GM21737 (cell line): Measurements from ENCODE around the gene GFER.

Experiments
- ATAC-seq: cut with Tn5 transposase; IDR thresholded peaks from one replicate; pipeline ENCODE4 v1.9.1; 2021; ENCODE audit warnings: mild to moderate bottlenecking, moderate library complexity; ENCODE audit not compliant: unreplicated experiment

The GFER gene

DNA sequence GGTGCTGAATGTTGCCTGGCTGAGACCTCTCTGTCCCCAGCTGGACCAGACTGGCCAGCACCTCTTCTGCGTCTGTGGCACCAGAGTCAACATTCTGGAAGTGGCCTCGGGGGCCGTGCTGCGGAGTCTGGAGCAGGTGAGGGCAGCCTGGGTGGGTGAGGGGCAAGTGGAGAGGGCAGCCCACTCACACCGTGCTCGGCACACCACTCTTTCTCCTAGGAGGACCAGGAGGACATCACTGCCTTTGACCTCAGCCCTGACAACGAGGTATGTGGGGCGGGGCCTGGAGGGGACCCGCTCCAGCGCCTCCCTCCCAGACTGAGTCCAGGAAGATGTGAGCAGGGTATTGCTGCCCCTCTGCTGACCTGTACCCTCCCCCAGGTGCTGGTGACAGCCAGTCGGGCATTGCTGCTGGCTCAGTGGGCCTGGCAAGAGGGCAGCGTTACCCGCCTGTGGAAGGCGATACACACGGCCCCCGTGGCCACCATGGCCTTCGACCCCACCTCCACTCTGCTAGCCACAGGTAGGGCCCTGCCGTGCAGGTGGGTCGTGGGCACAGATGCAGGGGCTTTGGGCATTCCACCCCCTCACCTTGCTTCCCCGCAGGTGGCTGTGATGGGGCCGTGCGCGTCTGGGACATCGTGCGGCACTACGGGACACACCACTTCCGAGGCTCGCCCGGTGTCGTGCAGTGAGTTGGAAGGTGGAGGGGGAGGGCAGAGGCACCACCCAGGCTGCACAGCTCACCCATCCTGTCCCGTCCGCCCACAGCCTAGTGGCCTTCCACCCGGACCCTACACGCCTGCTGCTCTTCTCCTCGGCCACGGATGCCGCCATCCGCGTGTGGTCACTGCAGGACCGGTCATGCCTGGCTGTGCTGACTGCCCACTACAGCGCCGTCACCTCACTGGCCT, 9.6 kb upstream of the GFER start:
- ATAC-seq = no peak

GRCh38 chr16:1975432-1976215, 8.4 kb upstream of the GFER start:
- ATAC-seq = no peak

- ATAC-seq = no peak
Observed at GRCh38 chr16:1976216-1976520, 7.8 kb upstream of the GFER start.

DNA sequence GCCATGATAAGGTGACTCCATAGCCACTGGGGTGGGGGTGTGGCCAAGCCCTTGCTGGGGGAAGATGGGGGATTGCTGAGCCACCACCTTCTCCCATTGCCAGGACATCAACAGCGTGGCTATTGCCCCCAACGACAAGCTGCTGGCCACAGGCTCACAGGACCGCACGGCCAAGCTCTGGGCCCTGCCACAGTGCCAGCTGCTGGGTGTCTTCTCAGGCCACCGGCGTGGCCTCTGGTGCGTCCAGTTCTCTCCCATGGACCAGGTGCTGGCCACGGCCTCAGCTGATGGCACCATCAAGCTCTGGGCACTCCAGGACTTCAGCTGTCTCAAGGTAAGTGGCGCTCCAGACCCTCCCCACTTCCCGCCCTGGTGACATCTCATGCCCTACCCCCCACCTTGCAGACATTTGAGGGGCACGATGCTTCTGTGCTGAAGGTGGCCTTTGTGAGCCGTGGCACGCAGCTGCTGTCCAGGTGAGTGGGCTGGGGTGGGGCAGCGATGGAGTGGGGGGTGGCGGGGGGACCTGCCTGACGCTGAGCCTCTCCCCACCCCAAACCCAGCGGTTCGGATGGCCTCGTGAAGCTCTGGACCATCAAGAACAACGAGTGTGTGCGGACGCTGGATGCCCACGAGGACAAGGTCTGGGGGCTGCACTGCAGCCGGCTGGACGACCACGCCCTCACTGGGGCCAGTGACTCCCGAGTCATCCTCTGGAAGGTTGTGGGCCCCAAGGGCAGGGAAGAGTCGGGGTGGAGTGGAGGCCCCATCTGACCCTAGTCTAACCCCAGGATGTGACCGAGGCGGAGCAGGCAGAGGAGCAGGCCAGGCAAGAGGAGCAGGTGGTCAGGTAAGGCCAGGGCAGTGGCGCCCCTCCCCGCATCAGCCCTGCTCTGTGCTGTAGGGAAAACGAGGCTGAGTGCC, 6.8 kb upstream of the GFER start:
- ATAC-seq = no peak

DNA sequence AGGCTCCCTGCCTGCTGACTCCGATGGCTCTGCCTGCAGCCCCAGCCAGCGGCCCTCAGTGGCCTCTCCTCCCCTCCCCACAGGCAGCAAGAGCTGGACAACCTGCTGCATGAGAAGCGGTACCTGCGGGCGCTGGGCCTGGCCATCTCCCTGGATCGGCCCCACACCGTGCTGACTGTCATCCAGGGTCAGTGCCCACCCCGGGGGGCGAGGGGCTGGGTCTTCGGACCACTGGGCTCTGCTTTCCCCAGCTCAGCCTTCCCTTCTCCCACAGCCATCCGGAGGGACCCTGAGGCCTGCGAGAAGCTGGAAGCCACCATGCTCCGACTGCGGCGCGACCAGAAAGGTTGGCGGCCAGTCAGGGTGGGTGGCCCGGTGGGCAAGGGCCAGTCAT, 6.1 kb upstream of the GFER start:
- ATAC-seq = no peak

DNA sequence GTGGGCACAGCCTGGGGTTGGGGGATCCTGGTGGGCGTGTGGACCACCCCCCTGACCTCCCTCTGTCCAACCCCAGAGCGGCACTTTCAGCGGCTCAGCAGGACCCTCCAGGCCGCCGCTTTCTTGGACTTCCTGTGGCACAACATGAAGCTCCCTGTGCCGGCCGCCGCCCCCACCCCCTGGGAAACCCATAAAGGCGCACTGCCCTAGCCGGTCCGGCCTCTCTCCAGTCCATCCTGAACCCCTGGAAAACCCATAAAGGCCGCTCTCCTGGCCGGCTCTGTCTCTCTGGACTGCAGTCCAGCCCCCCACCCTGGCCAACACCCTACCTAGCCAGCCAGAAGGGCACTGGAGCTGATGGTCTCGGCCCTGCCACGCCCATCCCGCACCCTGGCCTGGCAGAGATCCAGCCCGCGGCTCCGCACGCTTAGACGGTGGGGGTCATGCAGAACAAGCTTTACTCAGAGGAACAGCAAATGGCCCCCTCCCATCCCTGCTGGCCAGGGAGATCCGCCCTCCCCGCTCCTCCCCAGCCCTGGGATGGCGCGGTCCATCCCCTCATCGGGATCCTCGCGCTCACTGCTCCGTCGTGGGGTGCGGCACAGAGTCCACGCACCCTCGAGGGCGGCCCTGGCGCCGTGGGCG, 5.4 kb upstream of the GFER start:
- no peak for ATAC-seq

DNA sequence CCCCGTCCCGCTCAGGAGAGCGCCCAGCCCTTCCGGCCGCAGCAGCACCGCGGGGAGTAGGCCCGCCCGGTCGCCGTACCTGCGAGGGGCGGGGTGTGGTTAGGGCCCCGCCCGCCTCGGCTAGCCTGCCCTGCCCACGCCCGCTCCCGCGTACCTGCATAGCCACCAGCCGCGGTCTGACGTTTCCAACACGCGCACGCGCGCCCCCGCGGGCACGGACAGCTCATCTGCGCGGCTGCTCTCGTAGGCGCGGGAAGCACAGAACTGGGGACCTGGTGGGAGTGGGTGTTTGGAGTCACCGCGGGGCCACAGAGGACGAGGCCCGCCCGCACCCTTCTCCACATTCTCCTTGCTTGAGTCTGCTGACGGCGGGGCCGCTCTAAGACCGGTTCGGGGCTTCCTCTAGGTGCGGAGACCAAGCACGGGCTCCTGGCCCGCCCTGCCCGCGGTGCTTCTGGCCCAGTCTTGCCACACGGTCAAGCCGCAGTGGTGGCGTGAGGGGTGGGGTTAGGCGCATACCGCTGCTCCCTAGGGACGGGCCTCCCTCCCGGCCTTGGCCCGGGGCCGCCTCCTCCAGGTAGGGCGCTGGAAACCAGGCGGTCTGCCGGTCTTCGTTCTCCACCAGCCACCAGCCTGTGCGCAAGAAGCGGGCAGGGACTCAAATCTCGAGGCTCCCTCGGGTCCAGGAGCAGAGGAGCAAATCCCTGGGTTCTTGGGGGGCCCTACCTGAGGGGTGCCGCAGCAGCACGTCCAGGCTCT, 4.5 kb upstream of the GFER start:
- no peak for ATAC-seq

- ATAC-seq = no peak
Observed at GRCh38 chr16:1980030-1980769, 3.8 kb upstream of the GFER start.

- ATAC-seq = no peak
Observed at GRCh38 chr16:1980770-1981087, 3.3 kb upstream of the GFER start.

GRCh38 chr16:1981398-1981836, 2.6 kb upstream of the GFER start, which contains the start of gene NOXO1:
Gene NOXO1 (minus strand): TSS chr16:1981469. CDS start chr16:1981179, 290 bp downstream.
- ATAC-seq = no peak

GRCh38 chr16:1982013-1982433, 2.0 kb upstream of the GFER start:
- ATAC-seq = no peak

GRCh38 chr16:1982991-1983543, 926 bp upstream of the GFER start:
- no peak for ATAC-seq

GRCh38 chr16:1984347-1985225, 593 bp downstream of the GFER start:
- peak; percentile 7 for ATAC-seq

GRCh38 chr16:1985466-1986150, 1.6 kb downstream of the GFER start:
- no peak for ATAC-seq

GRCh38 chr16:1987198-1987597, 3.2 kb downstream of the GFER start:
- no peak for ATAC-seq

DNA sequence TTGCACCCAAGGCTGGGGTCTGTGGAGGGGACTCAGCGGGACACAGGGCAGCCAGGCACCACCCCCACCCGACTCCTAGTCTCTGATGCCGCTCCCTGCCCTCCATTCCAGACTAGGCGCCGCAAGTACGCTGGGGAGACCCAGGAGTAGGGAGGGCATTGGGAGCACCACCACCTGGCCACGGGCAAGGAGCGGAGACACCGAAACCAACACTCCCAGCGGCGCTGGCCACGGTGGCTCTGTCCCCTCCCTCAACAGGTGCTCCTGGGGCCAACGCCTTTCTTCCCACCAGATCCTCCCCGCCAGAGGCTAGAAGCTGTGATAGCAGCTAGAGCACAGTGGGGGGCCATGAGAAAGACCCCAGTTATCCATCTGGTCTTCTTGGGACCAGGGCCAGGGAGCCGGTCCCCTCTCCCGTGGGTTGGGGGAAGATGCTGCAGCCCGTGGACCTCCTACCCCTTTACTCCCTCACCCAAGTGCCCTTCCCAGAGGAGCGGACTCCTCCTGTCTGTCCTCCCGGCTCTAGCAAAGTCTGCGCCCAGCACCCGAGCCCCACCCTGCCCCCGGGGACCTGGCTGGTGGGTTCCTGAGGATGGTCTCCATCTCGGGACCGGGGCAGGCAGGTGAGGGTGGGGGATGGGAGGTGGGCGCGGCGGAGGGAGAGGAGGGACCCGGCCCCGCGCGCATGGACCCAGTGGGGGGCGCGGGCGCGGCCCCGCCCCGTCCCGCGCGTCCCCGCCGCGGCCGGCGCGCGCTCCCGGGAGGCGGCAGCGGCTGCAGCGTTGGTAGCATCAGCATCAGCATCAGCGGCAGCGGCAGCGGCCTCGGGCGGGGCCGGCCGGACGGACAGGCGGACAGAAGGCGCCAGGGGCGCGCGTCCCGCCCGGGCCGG, 5.5 kb downstream of the GFER start, which contains the start of gene SYNGR3:
Gene SYNGR3 (plus strand): TSS at position 762 of the 892 bp plus-strand sequence. CDS start 133 bp downstream, outside the sequence.
- ATAC-seq = no peak

DNA sequence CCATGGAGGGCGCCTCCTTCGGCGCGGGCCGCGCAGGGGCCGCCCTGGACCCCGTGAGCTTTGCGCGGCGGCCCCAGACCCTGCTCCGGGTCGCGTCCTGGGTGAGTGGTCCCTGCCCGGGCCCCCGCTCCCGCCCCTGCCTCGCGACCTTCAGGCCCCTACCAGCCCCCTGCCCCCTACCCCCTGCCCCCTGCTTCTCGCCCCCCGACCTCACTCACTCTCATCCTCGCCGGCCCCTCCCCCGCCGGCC, 6.0 kb downstream of the GFER start:
- no peak for ATAC-seq
